GM06990 (cell line): Measurements from ENCODE around the gene KCNIP1.

Source experiments
- DNase-seq: peaks from one replicate; pipeline ENCODE4 v3.0.0-alpha.2; 2011; ENCODE audit not compliant: insufficient read length; ENCODE audit errors: extremely low read depth
- H3K27me3 ChIP-seq: replicated peaks from 2 replicates; pipeline ENCODE4 v1.6.0; 2011; ENCODE audit warnings: low read length; ENCODE audit not compliant: control insufficient read depth, insufficient read depth
- H3K36me3 ChIP-seq: 2 replicates; pipeline ENCODE4 v1.5.1; 2011; ENCODE audit warnings: low read length; ENCODE audit not compliant: control insufficient read depth, insufficient read depth
- H3K4me3 ChIP-seq: replicated peaks from 2 replicates; pipeline ENCODE4 v1.5.1; 2011; ENCODE audit warnings: low read depth, mild to moderate bottlenecking, control low read depth, low read length
- TF ChIP-seq, protein P1 (sequence below): IDR thresholded peaks from 2 replicates; pipeline ENCODE4 v1.5.1; 2011; ENCODE audit warnings: low read length, control low read depth, mild to moderate bottlenecking, inconsistent platforms; ENCODE audit not compliant: insufficient read depth, poor library complexity, severe bottlenecking

The KCNIP1 gene

DNA sequence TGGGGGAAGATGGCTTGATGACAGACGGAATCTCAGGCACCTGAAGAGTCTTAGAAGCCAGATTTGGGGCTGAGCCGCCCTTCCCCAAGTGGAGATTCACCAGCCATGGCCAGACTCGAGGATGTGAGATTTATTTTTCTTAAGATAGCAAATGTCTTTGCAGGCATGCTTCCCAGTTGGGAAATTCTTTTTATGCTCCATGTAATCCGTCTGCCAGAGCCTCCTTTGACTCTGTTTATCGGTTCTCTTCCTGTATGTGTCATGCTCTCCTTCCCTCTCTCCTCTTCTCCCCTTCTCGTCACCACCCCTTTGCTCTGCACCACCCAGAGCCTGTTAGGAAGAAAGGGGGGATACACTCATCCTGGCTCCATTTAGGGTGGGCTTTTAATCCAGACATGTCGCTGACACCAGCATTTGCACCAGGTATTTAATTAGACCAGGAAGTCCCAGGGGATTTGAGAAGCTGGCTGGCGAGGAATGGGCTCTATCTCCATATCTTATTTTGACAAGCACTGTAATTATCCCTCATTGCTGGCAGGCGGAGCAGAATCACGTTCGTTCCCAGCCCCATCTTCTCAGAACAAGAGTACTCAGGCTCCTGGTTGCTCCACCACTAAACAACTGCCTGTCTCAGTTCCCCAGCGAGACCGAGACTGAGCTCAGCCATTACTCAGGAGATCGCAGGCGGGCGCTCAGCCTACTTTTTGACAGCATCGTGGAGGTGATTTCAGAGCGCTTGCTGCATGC, 50.9 kb downstream of the KCNIP1 start:
- H3K27me3 ChIP-seq, result no peaks in the 10 kb centered on the region; the same call in none of the 2 replicates
- no peak overlapping the region for H3K4me3 ChIP-seq
- TF ChIP-seq, protein P1, sequence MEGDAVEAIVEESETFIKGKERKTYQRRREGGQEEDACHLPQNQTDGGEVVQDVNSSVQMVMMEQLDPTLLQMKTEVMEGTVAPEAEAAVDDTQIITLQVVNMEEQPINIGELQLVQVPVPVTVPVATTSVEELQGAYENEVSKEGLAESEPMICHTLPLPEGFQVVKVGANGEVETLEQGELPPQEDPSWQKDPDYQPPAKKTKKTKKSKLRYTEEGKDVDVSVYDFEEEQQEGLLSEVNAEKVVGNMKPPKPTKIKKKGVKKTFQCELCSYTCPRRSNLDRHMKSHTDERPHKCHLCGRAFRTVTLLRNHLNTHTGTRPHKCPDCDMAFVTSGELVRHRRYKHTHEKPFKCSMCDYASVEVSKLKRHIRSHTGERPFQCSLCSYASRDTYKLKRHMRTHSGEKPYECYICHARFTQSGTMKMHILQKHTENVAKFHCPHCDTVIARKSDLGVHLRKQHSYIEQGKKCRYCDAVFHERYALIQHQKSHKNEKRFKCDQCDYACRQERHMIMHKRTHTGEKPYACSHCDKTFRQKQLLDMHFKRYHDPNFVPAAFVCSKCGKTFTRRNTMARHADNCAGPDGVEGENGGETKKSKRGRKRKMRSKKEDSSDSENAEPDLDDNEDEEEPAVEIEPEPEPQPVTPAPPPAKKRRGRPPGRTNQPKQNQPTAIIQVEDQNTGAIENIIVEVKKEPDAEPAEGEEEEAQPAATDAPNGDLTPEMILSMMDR, result no peak
- no peaks in the 10 kb centered on the region for H3K36me3 ChIP-seq
- DNase-seq, result no peak

DNA sequence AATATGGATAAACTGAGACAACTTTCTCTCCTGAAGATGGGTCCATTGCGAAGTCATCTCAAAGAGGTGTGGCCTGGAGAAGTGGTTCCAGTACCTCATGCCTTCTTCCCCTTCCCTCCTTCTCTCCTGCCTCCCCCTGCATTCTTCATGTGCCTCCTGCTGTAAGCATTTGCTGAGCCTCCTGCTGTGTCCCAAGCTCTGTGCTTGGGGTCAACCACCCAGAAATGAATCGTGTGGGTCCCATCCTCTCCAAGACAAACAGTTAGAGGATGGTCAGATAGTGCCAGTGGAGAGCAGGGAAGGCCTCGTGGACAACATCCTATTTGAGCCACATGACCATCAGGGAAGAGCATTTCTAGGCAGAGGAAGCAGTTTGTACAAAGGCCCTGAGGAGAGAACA, 53.5 kb downstream of the KCNIP1 start:
- no peak for DNase-seq
- TF ChIP-seq, protein P1, result no peak
- no peaks in the 10 kb centered on the region for H3K36me3 ChIP-seq
- peaks cover 2% of the 10 kb centered on the region for H3K27me3 ChIP-seq
- H3K4me3 ChIP-seq, result no peak overlapping the region

DNA sequence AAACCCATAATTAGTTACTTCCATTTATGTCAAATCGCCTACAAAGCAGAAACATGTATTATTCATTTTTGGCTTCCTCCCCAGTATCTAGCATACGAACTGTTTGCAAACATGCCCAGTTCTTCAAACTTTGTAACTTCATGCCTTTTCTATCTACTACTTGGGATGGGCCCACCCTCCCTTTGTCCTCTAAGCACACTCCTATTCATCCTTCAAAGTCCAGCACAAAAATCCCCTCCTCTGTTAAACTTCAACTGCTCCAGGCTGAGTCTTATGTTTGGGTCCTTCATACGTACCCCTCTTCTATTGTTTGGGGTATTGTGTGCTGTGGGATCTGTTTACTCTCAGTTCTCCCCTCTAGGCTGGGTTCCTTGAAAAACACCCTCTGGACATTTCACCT, 55.5 kb downstream of the KCNIP1 start:
- H3K27me3 ChIP-seq, result peaks cover 2% of the 10 kb centered on the region; the same call in 1 of the 2 replicates
- no peaks in the 10 kb centered on the region for H3K36me3 ChIP-seq
- no peak overlapping the region for H3K4me3 ChIP-seq
- no peak for DNase-seq
- TF ChIP-seq, protein P1, result no peak

DNA sequence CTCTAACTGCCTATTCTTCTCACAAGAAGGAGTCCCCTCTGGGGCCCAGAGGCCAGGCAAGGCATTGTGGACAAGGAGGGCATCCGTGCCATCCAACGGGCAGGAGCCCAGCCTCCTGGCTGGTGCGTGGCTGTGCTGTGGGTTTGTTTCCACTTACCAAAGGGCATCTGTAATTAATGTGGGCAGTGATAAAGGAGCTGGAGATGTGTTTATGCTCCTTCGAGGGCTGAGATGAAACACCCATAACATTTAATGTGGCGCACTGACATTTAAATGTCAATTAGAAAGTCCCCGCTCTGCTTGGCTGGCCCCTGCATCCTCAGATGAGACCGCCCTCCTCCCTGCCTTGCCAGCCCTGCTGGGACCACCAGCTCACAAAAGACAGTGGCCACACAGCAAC, 57.1 kb downstream of the KCNIP1 start:
- H3K27me3 ChIP-seq, result peaks cover 2% of the 10 kb centered on the region; the same call in 1 of the 2 replicates
- TF ChIP-seq, protein P1, result no peak
- H3K36me3 ChIP-seq, result no peaks in the 10 kb centered on the region
- DNase-seq, result no peak
- H3K4me3 ChIP-seq, result no peak overlapping the region

DNA sequence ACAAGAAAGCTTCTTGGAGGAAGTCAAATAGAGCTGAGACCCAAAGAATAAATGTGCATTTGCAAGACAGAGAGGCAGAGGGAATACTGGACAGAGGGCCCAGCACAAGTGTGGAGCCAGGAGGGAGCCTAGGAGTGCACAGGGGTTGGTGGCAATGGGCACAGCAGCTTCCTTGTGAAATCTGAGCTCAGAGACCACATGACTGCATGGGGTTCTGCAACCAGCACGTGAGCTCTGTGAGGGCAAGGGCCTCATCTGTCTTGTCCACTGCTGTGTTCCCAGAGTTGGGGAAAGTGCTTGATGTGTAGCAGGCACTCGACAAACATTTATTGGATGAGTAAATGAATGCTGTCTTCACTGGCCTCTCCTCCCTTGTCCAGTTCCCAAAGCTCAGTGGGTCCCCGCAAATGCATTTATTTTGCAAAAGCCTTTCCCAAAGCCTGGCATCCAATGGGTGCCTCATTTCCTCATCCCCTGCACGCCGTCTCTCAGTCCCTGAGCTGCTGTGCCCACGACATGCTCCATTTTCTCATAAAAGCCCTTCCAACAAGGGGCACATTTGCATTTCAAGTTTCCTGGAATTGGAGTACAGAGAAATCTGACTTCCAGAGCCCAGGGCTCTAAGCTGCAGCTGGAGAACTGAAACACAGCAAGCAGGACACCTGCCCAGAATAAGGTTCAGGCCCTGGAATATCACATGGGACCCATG, 58.5 kb downstream of the KCNIP1 start:
- TF ChIP-seq, protein P1, result no peak
- Histone ChIP-seq H3K4me3 (no peak overlapping the region), H3K27me3 (peaks cover 2% of the 10 kb centered on the region; the same call in 1 of the 2 replicates), H3K36me3 (no peaks in the 10 kb centered on the region)
- no peak for DNase-seq
